ENCODE measurements around the gene AGBL4.

GRCh38 chr1:49339043-49339442 is 684.7 kb downstream of the AGBL4 start:
- TF ChIP-seq EZH2 (IDR thresholded peaks at IDR 0.05) (no peak), POLR2AphosphoS5 (IDR thresholded peaks at IDR 0.05; ENCODE audit: borderline replicate concordance, low read depth, low read length) (no peak), FOXP2 (optimal IDR thresholded peaks at IDR 0.05; ENCODE audit: control extremely low read depth, extremely low read length, insufficient read depth) (no peak)

Measured in SK-N-MC (cell line).